SU-DHL-6 (cell line): Measurements from ENCODE around the gene CCL4.
"Not testable (repeated sequence)": the region's sequence is repeated elsewhere in the genome, so short reads cannot be mapped to it uniquely, and the experiment has no call there.

Source experiments
- CTCF ChIP-seq: fragments of 200-600 bp; sonication (generic); IDR thresholded peaks from one replicate; pipeline ENCODE4 v1.5.1; 2017; ENCODE audit warnings: antibody characterized with exemption, mild to moderate bottlenecking, low read length, moderate library complexity; ENCODE audit not compliant: insufficient read depth, poor library complexity, severe bottlenecking
- EZH2phosphoT487 ChIP-seq: fragments of 200-600 bp; sonication (generic), shearing (Covaris generic); conservative IDR thresholded peaks from 2 replicates; pipeline ENCODE4 v1.6.1; 2018; ENCODE audit warnings: mild to moderate bottlenecking, antibody characterized with exemption, low read length, moderate library complexity, mixed read lengths

- not testable (repeated sequence) for TF ChIP-seq CTCF, EZH2phosphoT487
Measured at GRCh38 chr17:36082482-36083120, 21.0 kb upstream of the CCL4 start.
